ENCODE measurements around the gene TRPT1. TPM values are rescaled to one million over a fixed set of nuclear protein-coding genes. Genes with fewer than 3 reads are reported as not detected.

Gene TRPT1
- total and polyA plus RNA-seq, 2 of the 4 experiments (the other 2 are of a cell fraction), result 63.2 to 81.9 TPM

GRCh38 chr11:64183890-64184289 is 42.1 kb downstream of the TRPT1 start:
- CTCF ChIA-PET, result no interaction called here
- H3K4me3 ChIP-seq (ENCODE audit: insufficient read depth, low read depth, low read length), result no peak overlapping the region

More at GRCh38 chr11:64183890-64184289, 42.1 kb downstream of the TRPT1 start:
- H3K14ac ChIP-seq (replicated peaks; ENCODE audit: low read depth, low read length), result peak overlapping the region; percentile 62
- no peak for TF ChIP-seq RFX5 (IDR thresholded peaks at IDR 0.05; ENCODE audit: low read depth, low read length)
- TF ChIP-seq RCOR1 (IDR thresholded peaks at IDR 0.05; ENCODE audit: insufficient replicate concordance, low read length), result no peak
- TF ChIP-seq BHLHE40 (IDR thresholded peaks at IDR 0.05; ENCODE audit: low read depth, low read length), result no peak
- no peak for TF ChIP-seq MAFK (IDR thresholded peaks at IDR 0.05; ENCODE audit: low read depth, low read length)
- no peak for TF ChIP-seq SMC3 (IDR thresholded peaks at IDR 0.05; ENCODE audit: low read depth, low read length)
- TF ChIP-seq CEBPB (IDR thresholded peaks at IDR 0.05; ENCODE audit: low read depth, low read length), result no peak
- no peak for TF ChIP-seq USF2 (IDR thresholded peaks at IDR 0.05; ENCODE audit: low read depth, low read length)
- no peak for TF ChIP-seq POLR2A (IDR thresholded peaks at IDR 0.05; ENCODE audit: low read depth, low read length)
- TF ChIP-seq MXI1 (IDR thresholded peaks at IDR 0.05; ENCODE audit: borderline replicate concordance, low read depth, low read length), result no peak
- no peak for TF ChIP-seq ELK1 (IDR thresholded peaks at IDR 0.05; ENCODE audit: borderline replicate concordance, low read depth, low read length)
- TF ChIP-seq MAZ (IDR thresholded peaks at IDR 0.05; ENCODE audit: borderline replicate concordance, low read depth, low read length), result no peak
- TF ChIP-seq NFE2L2 (IDR thresholded peaks at IDR 0.05; ENCODE audit: low read depth, low read length), result no peak
- TF ChIP-seq CHD1 (IDR thresholded peaks at IDR 0.05; ENCODE audit: low read depth, low read length), result no peak
- H3K18ac ChIP-seq (ENCODE audit: low read depth, low read length), result no peak overlapping the region
- dilution Hi-C loops (cut with HindIII; ENCODE audit: low sequenced_read_pairs, unreplicated experiment), result no loop called here
- no peak overlapping the region for H3K4ac ChIP-seq (ENCODE audit: low read depth, low read length)
- no peak overlapping the region; a peak in 1 of 4 replicates for H4K8ac ChIP-seq (ENCODE audit: low read depth in 2 of 2, low read length in 2 of 2)
- H3K36me3 ChIP-seq (ENCODE audit: control insufficient read depth, insufficient read depth, low read length), result peaks cover 4% of the 10 kb centered on the region; the same call in 1 of the 2 replicates
- POLR2A ChIA-PET (ENCODE audit: unreplicated experiment), result no interaction called here
- no peak overlapping the region for H2BK5ac ChIP-seq (ENCODE audit: low read depth, low read length, poor library complexity, severe bottlenecking)
- H2BK15ac ChIP-seq (ENCODE audit: low read depth, low read length), result no peak overlapping the region
- peaks cover 18% of the 10 kb centered on the region; the same call in 1 of the 2 replicates for H3K9me1 ChIP-seq (ENCODE audit: insufficient read depth, low read length)
- H3K9me3 ChIP-seq (ENCODE audit: control insufficient read depth, insufficient read depth, low read length), result no peaks in the 10 kb centered on the region
- peak overlapping the region; percentile 32 for H2AK9ac ChIP-seq (replicated peaks; ENCODE audit: low read depth, low read length, poor library complexity)
- WGBS, 2 experiments (ENCODE audit: extremely low coverage in 2 of 2, insufficient read length in 1 of 2), result 100% methylated on average over 1 of the region's 7 CpGs; no CpG with 5 or more reads in 1 of the 2 experiments
- no peak for DNase-seq
- in situ Hi-C loops (cut with MboI; ENCODE audit: low sequenced_read_pairs), result no loop called here
- H3K4me2 ChIP-seq (ENCODE audit: low read depth, low read length), result no peak overlapping the region
- intact Hi-C loops (cut with micrococcal nuclease), result no loop called here
- no peak overlapping the region for H2BK120ac ChIP-seq (ENCODE audit: low read depth, low read length)
- H3K9ac ChIP-seq (ENCODE audit: low read depth, low read length), result no peak overlapping the region
- H3K79me1 ChIP-seq (ENCODE audit: low read depth in 1 of 2, low read length in 2 of 2), result peaks cover 11 to 55% of the 10 kb centered on the region in 2 experiments; a peak in 3 of 4 replicates
- H3K4me1 ChIP-seq (ENCODE audit: control insufficient read depth, insufficient read depth, low read length), result peaks cover 7% of the 10 kb centered on the region; the same call in 1 of the 2 replicates
- H4K20me1 ChIP-seq (ENCODE audit: insufficient read depth, low read length), result peaks cover 15% of the 10 kb centered on the region
- H2AFZ ChIP-seq (replicated peaks; ENCODE audit: low read length, poor library complexity), result peak overlapping the region; percentile 9
- ATAC-seq (ENCODE audit: low read depth), result no peak
- H3K23ac ChIP-seq (ENCODE audit: low read depth, low read length), result 0 out of 2 replicates have a peak overlapping the region, but pooled peaks have one; percentile 17
- peak overlapping the region; percentile 25; the same call in 1 of the 2 replicates for H2AK5ac ChIP-seq (ENCODE audit: low read depth, low read length)
- no peak overlapping the region for H2BK20ac ChIP-seq (ENCODE audit: low read depth, low read length)
- no peak overlapping the region for H3K27ac ChIP-seq (ENCODE audit: insufficient read depth, low read length)
- no TSS peak for BruUV-seq (replicated peaks)
- H3K56ac ChIP-seq (ENCODE audit: extremely low read depth, insufficient read depth, low read length), result no peak overlapping the region
- H3K27me3 ChIP-seq (ENCODE audit: control insufficient read depth, insufficient read depth, low read length), result no peaks in the 10 kb centered on the region
- H4K91ac ChIP-seq (ENCODE audit: insufficient read depth, low read depth, low read length), result no peak overlapping the region
- no peak overlapping the region for H4K5ac ChIP-seq (ENCODE audit: low read depth, low read length)

Data from IMR-90 (cell line).